CD8-positive, alpha-beta memory T cell (primary cell): ENCODE measurements around the gene ABHD2. TPM values are rescaled to one million over a fixed set of nuclear protein-coding genes. Genes with fewer than 3 reads are reported as not detected.

Source experiments
- CTCF ChIA-PET: fragments of 350-600 bp; sonication (Branson Sonifier 250); formaldehyde crosslinking; loops from one replicate; lab custom pipeline; 2021; ENCODE audit warnings: antibody characterized with exemption; lab: Charles Lee
- POLR2A ChIA-PET: fragments of 350-600 bp; sonication (Branson Sonifier 250); formaldehyde crosslinking; loops from one replicate; lab custom pipeline; 2021; ENCODE audit warnings: antibody characterized with exemption; lab: Charles Lee
- DNase-seq, 5 donors: peaks; one replicate each; pipeline versions ENCODE4 v3.0.0 to v3.0.0-alpha.2; 2020 to 2022; ENCODE audit warnings: mixed read lengths in 1 of 5
- H3K27ac ChIP-seq: one replicate; pipeline ENCODE4 v1.7.0; 2013; ENCODE audit warnings: low read depth, mild to moderate bottlenecking, low read length, moderate library complexity
- H3K27me3 ChIP-seq: 2 replicates; pipeline ENCODE4 v1.7.0; 2013; ENCODE audit warnings: low read length, mild to moderate bottlenecking; ENCODE audit not compliant: insufficient read depth, poor library complexity, severe bottlenecking
- H3K36me3 ChIP-seq: 2 replicates; pipeline ENCODE4 v1.7.0; 2013; ENCODE audit warnings: mild to moderate bottlenecking, low read length, moderate library complexity; ENCODE audit not compliant: insufficient read depth
- H3K4me1 ChIP-seq: 2 replicates; pipeline ENCODE4 v1.7.0; 2013; ENCODE audit warnings: mild to moderate bottlenecking, low read length, moderate library complexity; ENCODE audit not compliant: insufficient read depth
- H3K4me3 ChIP-seq: 2 replicates; pipeline ENCODE4 v1.7.0; 2013; ENCODE audit warnings: mild to moderate bottlenecking, low read length
- H3K9me3 ChIP-seq: 2 replicates; pipeline ENCODE4 v1.7.0; 2013; ENCODE audit warnings: mild to moderate bottlenecking, low read length
- H3K27ac Mint-ChIP-seq, 8 donors: one replicate each; pipeline ENCODE4 v1.8.0; 2020 to 2021; ENCODE audit warnings: mixed read lengths in 8 of 8, mild to moderate bottlenecking in 6 of 8, inconsistent platforms in 3 of 8, moderate library complexity in 3 of 8
- H3K27me3 Mint-ChIP-seq, 2 donors: one replicate each; pipeline ENCODE4 v1.8.0; 2020 to 2021; ENCODE audit warnings: mixed read lengths in 2 of 2, mild to moderate bottlenecking in 1 of 2, moderate library complexity in 1 of 2
- H3K36me3 Mint-ChIP-seq, 3 donors: one replicate each; pipeline ENCODE4 v1.8.0; 2020 to 2021; ENCODE audit warnings: mixed read lengths in 3 of 3, inconsistent platforms in 1 of 3, mild to moderate bottlenecking in 1 of 3
- H3K4me1 Mint-ChIP-seq, 3 donors: one replicate each; pipeline ENCODE4 v1.8.0; 2020 to 2021; ENCODE audit warnings: mixed read lengths in 3 of 3, inconsistent platforms in 1 of 3, mild to moderate bottlenecking in 1 of 3
- H3K4me3 Mint-ChIP-seq, 7 donors: one replicate each; pipeline ENCODE4 v1.8.0; 2020 to 2021; ENCODE audit warnings: mixed read lengths in 7 of 7, mild to moderate bottlenecking in 6 of 7, moderate library complexity in 4 of 7, inconsistent platforms in 2 of 7
- H3K9me3 Mint-ChIP-seq, 5 donors: one replicate each; pipeline ENCODE4 v1.8.0; 2020 to 2022; ENCODE audit warnings: mixed read lengths in 5 of 5, mild to moderate bottlenecking in 3 of 5, moderate library complexity in 2 of 5, inconsistent platforms in 1 of 5
- polyA plus RNA-seq: library from polyadenylated mRNA; unstranded; fragments of 300-500 nt; fragmentation: Illumina TruSeq; gene quantifications from one replicate; pipeline ENCODE4 v1.2.3, GENCODE V29; 2021
- total RNA-seq, 2 experiments: library from RNA; stranded (reverse); gene quantifications; one replicate each; pipeline ENCODE4 v1.2.3, GENCODE V29; 2021

ABHD2 gene
- total and polyA plus RNA-seq, 3 experiments from 2014 or later, result 22.9 to 79.8 (median 68.7) TPM

GRCh38 chr15:89052474-89052873 is 35.8 kb upstream of the ABHD2 start:
- Mint-ChIP-seq H3K36me3 (peaks cover 0 to 7% (median 5%) of the 10 kb centered on the region in 3 donors), H3K27me3 (peaks cover 1 to 3% of the 10 kb centered on the region in 2 donors), H3K27ac (peak overlapping the region in 1 of 8 donors; percentile 2), H3K9me3 (peaks cover 0 to 12% (median 4%) of the 10 kb centered on the region in 5 donors), H3K4me1 (peaks cover 31 to 36% (median 34%) of the 10 kb centered on the region in 3 donors), H3K4me3 (no peak overlapping the region)
- no peak overlapping the region for H3K4me3 ChIP-seq
- CTCF ChIA-PET, result interaction anchor here (1.0 to 2.6 kb wide), 2 partner anchors 77 to 126 kb away, joined by 6 to 8 read pairs; no protein-coding TSS in a partner anchor
- peaks cover 11% of the 10 kb centered on the region for H3K4me1 ChIP-seq
- POLR2A ChIA-PET, result no interaction called here
- no peaks in the 10 kb centered on the region for H3K9me3 ChIP-seq
- H3K27me3 ChIP-seq, result no peaks in the 10 kb centered on the region
- DNase-seq, result no peak
- no peak overlapping the region for H3K27ac ChIP-seq
- H3K36me3 ChIP-seq, result no peaks in the 10 kb centered on the region

- Mint-ChIP-seq H3K4me3 (no peak overlapping the region), H3K36me3 (peaks cover 0 to 2% (median 1%) of the 10 kb centered on the region in 3 donors), H3K4me1 (peaks cover 22 to 28% (median 24%) of the 10 kb centered on the region in 3 donors), H3K27ac (peak overlapping the region in 1 of 8 donors; percentile 23), H3K9me3 (peaks cover 0 to 4% (median 0%) of the 10 kb centered on the region in 5 donors), H3K27me3 (peaks cover 2 to 5% of the 10 kb centered on the region in 2 donors)
- no peaks in the 10 kb centered on the region for H3K27me3 ChIP-seq
- no peak overlapping the region for H3K4me3 ChIP-seq
- ChIA-PET POLR2A (no interaction called here), CTCF (interaction anchor here (1.0 to 2.1 kb wide), 3 partner anchors 75 to 150 kb away, joined by 3 to 9 read pairs (median 4); no protein-coding TSS in a partner anchor)
- no peak for DNase-seq
- no peak overlapping the region for H3K27ac ChIP-seq
- peaks cover 5% of the 10 kb centered on the region for H3K4me1 ChIP-seq
- H3K9me3 ChIP-seq, result no peaks in the 10 kb centered on the region
- H3K36me3 ChIP-seq, result no peaks in the 10 kb centered on the region
These were observed 33.4 kb upstream of the ABHD2 start for GRCh38 chr15:89054873-89055272.

GRCh38 chr15:89057506-89058133 is 30.6 kb upstream of the ABHD2 start:
- Histone ChIP-seq H3K9me3 (no peaks in the 10 kb centered on the region), H3K4me1 (peaks cover 4% of the 10 kb centered on the region), H3K36me3 (no peaks in the 10 kb centered on the region), H3K4me3 (no peak overlapping the region), H3K27me3 (no peaks in the 10 kb centered on the region), H3K27ac (no peak overlapping the region)
- ChIA-PET CTCF (interaction anchor here (0.7 to 4.0 kb wide), 33 partner anchors 9 to 168 kb away, joined by 3 to 41 read pairs (median 4); partner anchors contain the start of genes ABHD2 and HAPLN3), POLR2A (interaction anchor here (0.9 to 1.0 kb wide), 2 partner anchors 22 to 72 kb away, joined by 3 to 7 read pairs; no protein-coding TSS in a partner anchor)
- Mint-ChIP-seq H3K4me3 (no peak overlapping the region), H3K9me3 (no peaks in the 10 kb centered on the region), H3K27ac (no peak overlapping the region), H3K27me3 (peaks cover 2 to 5% of the 10 kb centered on the region in 2 donors), H3K36me3 (no peaks in the 10 kb centered on the region), H3K4me1 (peaks cover 6 to 10% (median 9%) of the 10 kb centered on the region in 3 donors)
- DNase-seq, result peak; percentile 70 to 84 (median 71)

GRCh38 chr15:89058376-89058775 is 29.9 kb upstream of the ABHD2 start:
- Mint-ChIP-seq H3K27me3 (peaks cover 2 to 5% of the 10 kb centered on the region in 2 donors), H3K27ac (peak overlapping the region in 1 of 8 donors; percentile 42), H3K36me3 (no peaks in the 10 kb centered on the region), H3K9me3 (no peaks in the 10 kb centered on the region), H3K4me1 (peaks cover 5 to 9% (median 8%) of the 10 kb centered on the region in 3 donors), H3K4me3 (no peak overlapping the region)
- POLR2A ChIA-PET, result interaction anchor here (0.9 to 1.0 kb wide), 2 partner anchors 23 to 72 kb away, joined by 3 to 7 read pairs; no protein-coding TSS in a partner anchor
- H3K9me3 ChIP-seq, result no peaks in the 10 kb centered on the region
- peaks cover 4% of the 10 kb centered on the region for H3K4me1 ChIP-seq
- H3K27ac ChIP-seq, result no peak overlapping the region
- H3K4me3 ChIP-seq, result no peak overlapping the region
- H3K27me3 ChIP-seq, result no peaks in the 10 kb centered on the region
- DNase-seq, result no peak
- H3K36me3 ChIP-seq, result no peaks in the 10 kb centered on the region
- CTCF ChIA-PET, result interaction anchor here (0.7 to 4.0 kb wide), 28 partner anchors 8 to 169 kb away, joined by 3 to 41 read pairs (median 5); partner anchors contain the start of genes ABHD2 and HAPLN3

- Mint-ChIP-seq H3K27ac (no peak overlapping the region), H3K4me1 (peaks cover 5 to 9% (median 8%) of the 10 kb centered on the region in 3 donors), H3K36me3 (no peaks in the 10 kb centered on the region), H3K9me3 (no peaks in the 10 kb centered on the region), H3K4me3 (no peak overlapping the region), H3K27me3 (peaks cover 2 to 5% of the 10 kb centered on the region in 2 donors)
- Histone ChIP-seq H3K9me3 (no peaks in the 10 kb centered on the region), H3K4me3 (no peak overlapping the region), H3K27me3 (no peaks in the 10 kb centered on the region), H3K36me3 (no peaks in the 10 kb centered on the region), H3K4me1 (peaks cover 4% of the 10 kb centered on the region), H3K27ac (no peak overlapping the region)
- ChIA-PET CTCF (interaction anchor here (0.9 to 4.0 kb wide), 8 partner anchors 13 to 155 kb away, joined by 3 to 41 read pairs (median 7); partner anchors contain the start of gene ABHD2), POLR2A (interaction anchor here (1.0 kb wide), 1 partner anchor 71 kb away, joined by 3 read pairs; no protein-coding TSS in a partner anchor)
- DNase-seq, result no peak
These were observed 29.3 kb upstream of the ABHD2 start for GRCh38 chr15:89058876-89059405.

- H3K4me3 Mint-ChIP-seq, result no peak overlapping the region
- H3K9me3 ChIP-seq, result no peaks in the 10 kb centered on the region
These were observed 22.0 kb upstream of the ABHD2 start for GRCh38 chr15:89066280-89066679.

GRCh38 chr15:89067751-89068150 is 20.5 kb upstream of the ABHD2 start:
- no peaks in the 10 kb centered on the region for H3K27me3 ChIP-seq
- Mint-ChIP-seq H3K4me1 (no peaks in the 10 kb centered on the region), H3K9me3 (peaks cover 15 to 30% (median 22%) of the 10 kb centered on the region in 5 donors), H3K36me3 (peaks cover 2 to 43% (median 2%) of the 10 kb centered on the region in 3 donors), H3K4me3 (no peak overlapping the region), H3K27ac (no peak overlapping the region), H3K27me3 (peaks cover 8 to 9% of the 10 kb centered on the region in 2 donors)
- H3K9me3 ChIP-seq, result no peaks in the 10 kb centered on the region
- H3K27ac ChIP-seq, result no peak overlapping the region
- no peaks in the 10 kb centered on the region for H3K36me3 ChIP-seq
- no peak overlapping the region for H3K4me3 ChIP-seq
- CTCF ChIA-PET, result interaction anchor here (0.7 to 0.9 kb wide), 2 partner anchors 21 to 110 kb away, joined by 3 read pairs; partner anchors contain the start of gene ABHD2
- POLR2A ChIA-PET, result no interaction called here
- no peak for DNase-seq
- no peaks in the 10 kb centered on the region for H3K4me1 ChIP-seq

More at GRCh38 chr15:89066280-89066679, 22.0 kb upstream of the ABHD2 start:
- no peaks in the 10 kb centered on the region for H3K4me1 Mint-ChIP-seq
- DNase-seq, result no peak
- H3K27ac Mint-ChIP-seq, result no peak overlapping the region
- Histone ChIP-seq H3K4me1 (no peaks in the 10 kb centered on the region), H3K27ac (no peak overlapping the region), H3K36me3 (no peaks in the 10 kb centered on the region), H3K27me3 (no peaks in the 10 kb centered on the region), H3K4me3 (no peak overlapping the region)
- peaks cover 15 to 30% (median 22%) of the 10 kb centered on the region in 5 donors for H3K9me3 Mint-ChIP-seq
- peaks cover 3 to 9% of the 10 kb centered on the region in 2 donors for H3K27me3 Mint-ChIP-seq
- ChIA-PET CTCF (interaction anchor here (1.6 kb wide), 1 partner anchor 9 kb away, joined by 8 read pairs; no protein-coding TSS in a partner anchor), POLR2A (no interaction called here)
- peaks cover 2 to 43% (median 2%) of the 10 kb centered on the region in 3 donors for H3K36me3 Mint-ChIP-seq
